GM12872 (cell line): Measurements from ENCODE around the gene SYNE1.

ENCODE experiments used
- TF ChIP-seq, protein P1 (sequence below): IDR thresholded peaks from 3 replicates; pipeline ENCODE4 v1.5.1; 2011; ENCODE audit warnings: low read depth, mild to moderate bottlenecking, low read length, moderate library complexity; ENCODE audit not compliant: insufficient read depth

Gene SYNE1

DNA sequence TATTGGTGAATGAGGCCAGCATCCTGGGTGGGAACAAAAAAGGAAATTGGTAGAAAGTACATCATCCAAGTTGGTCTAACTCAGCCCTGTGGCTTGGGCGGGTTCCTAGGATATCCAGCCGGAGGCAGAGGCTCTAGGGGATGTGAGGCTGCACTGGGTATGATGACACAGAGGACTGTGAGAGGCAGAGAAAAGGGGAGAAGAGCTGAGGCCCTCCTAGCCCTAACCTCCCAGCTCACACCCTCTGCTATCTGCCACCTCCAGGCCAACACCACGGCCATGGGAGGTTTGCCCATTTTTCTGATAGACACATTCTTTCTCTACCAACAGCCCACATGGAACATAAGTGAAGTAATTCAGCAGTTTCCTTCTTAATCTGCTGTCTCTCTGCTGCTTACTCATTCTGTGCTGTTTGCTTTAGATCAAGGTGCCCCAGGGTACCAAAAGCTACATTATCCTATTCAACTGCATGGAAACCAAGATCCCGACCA is 545.3 kb downstream of the SYNE1 start:
- TF ChIP-seq, protein P1, sequence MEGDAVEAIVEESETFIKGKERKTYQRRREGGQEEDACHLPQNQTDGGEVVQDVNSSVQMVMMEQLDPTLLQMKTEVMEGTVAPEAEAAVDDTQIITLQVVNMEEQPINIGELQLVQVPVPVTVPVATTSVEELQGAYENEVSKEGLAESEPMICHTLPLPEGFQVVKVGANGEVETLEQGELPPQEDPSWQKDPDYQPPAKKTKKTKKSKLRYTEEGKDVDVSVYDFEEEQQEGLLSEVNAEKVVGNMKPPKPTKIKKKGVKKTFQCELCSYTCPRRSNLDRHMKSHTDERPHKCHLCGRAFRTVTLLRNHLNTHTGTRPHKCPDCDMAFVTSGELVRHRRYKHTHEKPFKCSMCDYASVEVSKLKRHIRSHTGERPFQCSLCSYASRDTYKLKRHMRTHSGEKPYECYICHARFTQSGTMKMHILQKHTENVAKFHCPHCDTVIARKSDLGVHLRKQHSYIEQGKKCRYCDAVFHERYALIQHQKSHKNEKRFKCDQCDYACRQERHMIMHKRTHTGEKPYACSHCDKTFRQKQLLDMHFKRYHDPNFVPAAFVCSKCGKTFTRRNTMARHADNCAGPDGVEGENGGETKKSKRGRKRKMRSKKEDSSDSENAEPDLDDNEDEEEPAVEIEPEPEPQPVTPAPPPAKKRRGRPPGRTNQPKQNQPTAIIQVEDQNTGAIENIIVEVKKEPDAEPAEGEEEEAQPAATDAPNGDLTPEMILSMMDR = no peak

DNA sequence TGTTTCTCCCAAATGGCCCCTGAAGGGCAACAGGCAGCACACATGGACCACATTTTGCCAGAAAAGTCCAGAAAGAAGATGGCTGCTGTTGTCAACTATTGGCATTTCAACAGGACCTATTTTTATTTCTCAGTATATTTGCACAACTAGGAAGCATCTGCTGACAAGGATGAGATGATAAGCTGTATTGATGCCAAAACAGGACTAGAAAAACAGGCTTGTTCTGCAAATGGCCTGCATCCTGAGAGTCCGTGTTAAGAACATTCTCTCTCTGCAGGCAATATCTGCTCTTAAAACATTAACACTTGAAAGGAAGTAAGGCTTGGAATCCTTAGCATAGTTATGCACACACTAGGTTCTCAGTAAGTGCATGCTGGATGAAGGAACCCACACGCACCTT is 546.0 kb downstream of the SYNE1 start:
- TF ChIP-seq, protein P1 = no peak

DNA sequence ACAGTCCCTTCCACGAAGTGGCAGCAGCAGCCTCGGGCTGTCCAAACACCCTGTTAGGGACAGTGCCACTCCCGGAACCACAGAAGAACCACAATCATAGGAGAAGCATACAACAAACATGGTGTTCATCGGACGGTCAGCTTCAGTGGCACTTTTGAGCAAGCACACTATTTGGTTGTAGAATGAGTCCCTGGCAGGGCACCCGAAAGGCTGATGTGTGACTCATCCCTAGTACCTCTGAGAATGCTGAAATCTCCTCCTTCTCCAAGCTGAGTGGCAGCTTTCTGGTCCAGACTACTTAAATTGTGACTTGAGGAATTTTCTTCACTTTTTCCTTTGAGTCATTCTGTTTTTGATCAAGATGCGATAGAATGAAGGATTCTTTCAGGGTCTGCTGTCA is 547.2 kb downstream of the SYNE1 start:
- TF ChIP-seq, protein P1 = no peak

DNA sequence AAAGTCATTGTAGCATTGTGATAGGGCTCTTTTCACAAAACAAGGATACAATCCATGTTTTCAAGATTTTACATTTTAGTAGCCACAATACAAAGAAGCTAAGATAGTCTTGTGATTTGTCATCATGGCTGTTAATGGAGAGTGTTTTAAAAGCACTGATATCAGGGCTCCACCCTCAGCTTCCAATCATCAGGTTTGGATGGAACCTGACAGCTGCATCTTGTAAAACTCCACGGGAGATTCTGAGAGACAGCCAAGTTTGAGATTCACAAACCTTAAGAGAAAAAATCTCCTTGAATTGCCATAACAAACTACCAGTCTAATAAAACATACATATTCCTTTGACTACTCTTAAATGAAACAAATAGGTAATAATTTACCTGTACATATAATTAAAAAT is 549.5 kb downstream of the SYNE1 start:
- TF ChIP-seq, protein P1 = no peak

DNA sequence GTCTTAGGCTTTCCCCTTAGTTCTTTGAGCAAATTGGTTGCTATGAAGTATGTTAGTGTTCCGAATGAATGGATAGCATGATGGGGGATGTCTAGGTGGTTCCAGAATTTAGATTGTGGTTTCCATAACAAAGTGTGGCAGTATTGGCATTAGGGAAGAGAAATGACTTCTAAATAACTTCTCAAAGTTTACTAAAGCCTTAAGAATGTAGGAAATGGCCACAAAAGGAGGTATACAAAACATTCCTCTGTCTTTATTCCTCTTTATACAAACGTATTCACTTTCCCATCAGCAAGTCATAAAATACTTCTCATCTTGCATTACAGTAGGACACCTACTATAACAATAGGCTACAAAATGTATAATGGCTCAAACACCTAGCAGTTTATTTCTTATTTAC is 550.1 kb downstream of the SYNE1 start:
- TF ChIP-seq, protein P1 = no peak

DNA sequence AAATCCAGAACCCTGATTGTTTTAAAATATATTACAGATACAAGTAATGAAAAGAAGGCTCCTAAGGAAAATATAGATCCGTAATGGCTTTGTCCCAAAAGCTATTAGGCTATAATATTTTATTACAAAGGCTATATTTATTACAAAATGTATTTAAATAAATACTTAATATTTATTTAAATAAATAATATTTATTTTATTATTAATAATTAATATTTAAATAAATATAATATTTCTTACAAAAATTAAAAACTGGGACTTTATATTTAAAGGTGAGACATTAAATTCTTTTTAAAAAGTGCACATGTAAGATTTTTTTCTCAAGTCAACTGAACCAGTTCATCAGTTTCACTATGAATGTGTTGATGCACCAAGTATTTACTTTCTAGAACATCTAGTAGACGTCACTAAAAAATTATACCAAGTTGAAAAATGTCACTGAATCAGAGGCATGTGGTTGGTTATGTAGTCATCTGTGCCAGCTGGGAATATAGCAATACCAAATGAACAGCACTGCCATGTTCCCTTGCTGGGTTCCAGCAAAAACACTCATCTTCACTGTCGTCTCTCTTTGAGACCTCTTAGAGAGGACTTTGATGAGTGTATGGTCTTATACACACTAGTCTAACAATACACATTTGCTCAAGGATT is 550.8 kb downstream of the SYNE1 start:
- TF ChIP-seq, protein P1 = no peak

DNA sequence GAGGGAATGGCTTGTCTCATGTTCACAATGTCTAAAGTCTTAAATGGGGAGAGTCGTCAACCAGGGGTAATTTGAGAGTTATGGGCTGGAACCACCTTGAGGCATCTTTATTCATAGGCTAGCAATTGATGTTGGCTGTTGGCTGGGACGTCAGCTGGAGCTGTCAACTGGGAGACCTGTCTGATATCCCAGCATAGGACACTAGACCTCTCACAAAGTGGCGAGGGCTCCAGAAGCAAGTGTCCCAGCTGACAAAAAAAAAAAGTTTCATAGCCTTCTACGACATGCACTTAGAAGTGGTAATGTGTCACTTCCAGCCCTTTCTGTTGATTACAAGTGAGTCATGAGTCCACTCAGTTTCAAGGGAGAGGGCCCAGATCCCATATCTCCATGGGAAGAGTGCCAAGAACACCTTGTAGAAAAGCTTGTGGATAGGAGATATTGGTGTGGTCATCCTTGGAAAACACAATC is 551.7 kb downstream of the SYNE1 start:
- TF ChIP-seq, protein P1 = no peak
